ENCODE results near the gene UGDH.
"Not testable (repeated sequence)": the region's sequence is repeated elsewhere in the genome, so short reads cannot be mapped to it uniquely, and the experiment has no call there.

UGDH gene

GRCh38 chr4:39530682-39531081 is 3.4 kb upstream of the UGDH start:
- no peak for DNase-seq

GRCh38 chr4:39529534-39529933 is 2.3 kb upstream of the UGDH start:
- DNase-seq: no peak

GRCh38 chr4:39528061-39528465 is 824 bp upstream of the UGDH start:
- DNase-seq: no peak

DNA sequence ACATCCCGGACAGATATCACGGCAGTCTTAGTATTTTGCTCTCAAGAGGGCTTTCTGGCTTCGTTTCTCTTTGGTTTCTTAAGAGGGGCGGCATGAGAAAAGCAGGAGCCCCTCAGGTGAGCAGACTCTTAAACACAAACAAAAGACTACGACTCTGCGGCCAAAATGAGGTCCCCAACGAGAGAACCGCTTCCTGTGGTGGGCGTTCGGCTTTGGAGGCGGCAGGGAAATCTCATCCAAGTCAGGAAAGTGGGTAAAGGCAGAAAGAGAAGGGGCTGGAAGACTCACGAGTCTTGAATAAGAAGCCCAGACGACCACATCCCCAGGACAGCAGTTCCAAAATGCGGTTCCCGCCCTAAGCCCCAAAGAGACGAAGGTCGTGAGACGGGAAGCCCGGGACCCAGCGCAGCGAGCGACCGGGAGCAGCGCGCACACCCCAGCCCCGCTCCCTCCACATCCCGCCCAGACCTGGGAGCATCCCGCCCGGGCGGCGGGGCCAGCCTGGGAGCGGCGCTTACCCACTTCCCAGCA is 409 bp downstream of the UGDH start:
- peak; percentile 97 for DNase-seq

GRCh38 chr4:39525822-39526690 is 1.2 kb downstream of the UGDH start:
- peak; percentile 38 for DNase-seq

- no peak for DNase-seq
These were observed 2.9 kb downstream of the UGDH start for GRCh38 chr4:39524161-39524957.

DNA sequence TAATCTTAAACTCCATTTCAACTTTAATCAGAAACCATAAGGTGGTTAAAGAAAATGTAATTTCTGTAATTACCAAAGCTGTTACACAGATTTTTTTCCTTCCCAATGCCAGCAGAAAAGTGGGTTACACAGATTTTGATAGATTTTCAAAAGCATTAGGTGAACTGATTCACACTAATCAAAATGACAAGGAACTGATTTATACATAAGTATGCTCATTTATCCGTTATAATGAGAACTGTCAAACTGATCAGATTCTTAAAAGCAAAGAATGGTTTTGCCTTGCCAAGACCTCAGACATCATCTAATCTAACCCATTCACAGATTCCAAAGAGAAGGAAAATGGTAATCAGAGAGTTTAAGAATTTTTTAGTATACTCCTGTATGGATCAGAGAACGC is 5.2 kb downstream of the UGDH start:
- no peak for DNase-seq

- DNase-seq: no peak
These were observed 5.9 kb downstream of the UGDH start for GRCh38 chr4:39521253-39521919.

- DNase-seq: no peak
These were observed 8.8 kb downstream of the UGDH start for GRCh38 chr4:39518484-39518883.

DNA sequence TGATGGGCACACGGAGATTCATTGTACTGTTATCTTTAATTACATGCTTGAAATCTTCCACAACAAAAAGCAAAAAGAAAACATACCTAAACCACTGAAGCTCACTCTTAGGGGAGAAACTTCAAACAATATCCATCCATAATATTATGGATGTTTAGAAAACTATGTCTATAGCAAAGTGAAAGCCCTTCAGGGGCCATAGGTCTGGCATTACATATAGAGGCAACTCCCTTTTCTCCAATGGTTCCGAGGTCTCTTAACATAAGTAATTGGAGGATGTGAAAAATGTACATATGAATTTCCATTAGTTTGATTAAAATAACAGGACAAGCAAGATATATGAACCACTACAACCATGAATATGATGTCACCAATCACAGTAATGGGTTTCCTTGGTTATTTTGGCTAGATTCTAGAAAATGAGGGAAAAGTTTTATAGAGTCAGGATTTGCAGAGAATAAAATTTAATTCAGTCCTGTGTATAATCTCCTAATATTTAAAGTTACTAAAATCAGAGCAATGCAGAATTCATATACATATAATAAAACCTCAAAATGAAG is 10.8 kb downstream of the UGDH start:
- DNase-seq: no peak

- not testable (repeated sequence) for DNase-seq
These were observed 11.4 kb downstream of the UGDH start for GRCh38 chr4:39515669-39516401.

DNA sequence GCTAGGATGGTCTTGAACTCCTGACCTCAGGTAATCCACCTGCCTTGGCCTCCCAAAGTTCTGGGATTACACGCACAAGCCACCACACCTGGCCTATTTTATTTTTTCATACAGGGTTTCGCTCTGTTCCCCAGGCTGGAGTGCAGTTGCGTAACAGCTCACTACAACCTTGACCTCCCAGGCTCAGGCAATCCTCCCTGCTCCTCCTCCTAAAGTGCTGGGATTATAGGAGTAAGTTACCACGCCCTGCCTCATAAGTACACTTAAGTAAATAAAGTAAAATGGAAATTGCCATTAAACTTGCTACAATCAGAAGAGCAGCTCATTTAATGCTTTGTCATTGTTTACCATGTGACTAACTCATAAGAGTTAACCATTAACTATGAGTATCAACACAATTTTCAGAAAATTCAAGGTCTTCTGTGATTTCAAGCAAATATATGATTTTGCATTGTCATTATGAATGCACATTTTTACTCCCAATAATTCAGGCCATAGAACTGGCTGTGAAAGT is 12.3 kb downstream of the UGDH start:
- no peak for DNase-seq

DNA sequence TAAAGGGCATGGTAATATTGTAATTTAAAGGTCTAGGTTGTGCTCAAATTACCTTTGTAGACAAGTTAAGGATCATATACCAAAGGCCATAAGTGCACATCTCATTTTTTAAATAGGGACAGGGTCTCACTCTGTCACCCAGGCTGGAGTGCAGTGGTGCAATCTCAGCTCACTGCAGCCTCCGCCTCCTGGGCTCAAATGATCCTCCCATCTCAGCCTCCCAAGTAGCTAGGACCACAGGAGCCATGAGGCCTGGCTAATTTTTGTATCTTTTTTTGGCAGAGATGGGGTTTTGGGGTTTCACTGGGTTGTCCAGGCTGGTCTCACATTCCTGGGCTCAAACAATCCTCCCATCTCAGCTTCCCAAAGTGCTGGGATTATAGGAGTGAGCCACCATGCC is 13.0 kb downstream of the UGDH start:
- DNase-seq: not testable (repeated sequence)

GRCh38 chr4:39510348-39510929 is 16.8 kb downstream of the UGDH start:
- DNase-seq: no peak

- no peak for DNase-seq
These were observed 21.7 kb downstream of the UGDH start for GRCh38 chr4:39505581-39505980.

DNA sequence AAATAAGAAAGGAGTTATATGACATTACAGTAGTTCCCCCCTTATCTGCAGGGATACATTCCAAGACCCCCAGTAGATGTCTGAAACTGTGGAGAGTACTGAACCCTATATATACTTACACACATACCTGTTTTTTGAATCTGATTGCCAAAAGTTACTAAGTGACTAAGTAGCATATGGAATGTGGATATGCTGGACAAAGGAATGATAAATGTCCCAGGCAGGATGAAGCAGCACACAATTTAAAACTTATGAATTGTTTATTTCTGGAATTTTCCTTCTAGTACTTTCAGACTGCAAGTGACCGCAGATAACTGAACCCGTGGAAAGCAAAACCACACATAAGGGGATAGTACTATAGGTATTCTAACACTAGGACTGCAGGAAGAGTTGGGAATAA is 22.7 kb downstream of the UGDH start:
- no peak for DNase-seq

DNA sequence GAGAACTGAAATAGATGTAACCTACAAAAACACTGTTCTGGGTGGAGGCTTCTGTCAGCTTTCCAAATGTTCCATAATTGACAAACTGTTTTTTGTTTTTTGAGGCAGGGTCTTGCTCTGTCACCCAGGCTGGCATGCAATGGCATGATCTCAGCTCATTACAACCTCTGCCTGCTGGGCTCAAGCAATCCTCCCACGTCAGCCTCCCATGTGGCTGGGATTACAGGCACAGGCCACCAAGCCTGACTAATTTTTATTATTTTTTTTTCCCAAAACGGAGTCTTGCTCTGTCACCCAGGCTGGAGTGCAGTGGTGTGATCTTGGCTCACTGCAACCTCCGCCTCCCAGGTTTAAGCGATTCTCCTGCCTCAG is 24.6 kb downstream of the UGDH start:
- DNase-seq: not testable (repeated sequence)

DNA sequence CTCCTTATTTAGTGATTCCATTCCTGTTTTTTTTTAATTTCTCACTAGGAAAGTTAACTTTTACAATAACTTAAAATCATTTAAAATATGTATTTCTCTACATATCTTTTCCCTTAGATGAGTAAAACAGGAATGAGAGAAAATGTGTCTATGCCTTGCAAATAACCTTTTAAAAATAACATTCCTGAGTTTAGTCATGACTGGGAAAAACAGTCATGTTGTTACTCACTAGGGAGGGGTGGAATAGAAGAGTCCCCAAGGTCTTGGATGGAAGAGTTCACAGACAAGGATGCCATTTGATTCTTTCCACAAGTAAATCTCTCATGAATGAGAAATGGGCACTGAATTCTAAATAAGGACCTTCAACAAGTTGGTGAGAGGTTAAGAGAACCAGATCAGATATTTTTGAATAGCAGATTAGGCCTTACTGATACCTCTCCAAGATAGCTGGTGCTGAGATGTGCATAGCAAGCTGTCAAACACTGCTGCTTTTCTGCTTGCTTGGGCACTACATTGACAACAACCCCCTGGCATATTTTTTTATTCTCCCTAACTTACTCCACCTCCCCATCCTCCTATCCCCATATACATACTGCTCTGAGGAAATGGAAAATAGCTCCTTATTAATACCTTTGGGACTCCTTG is 25.1 kb downstream of the UGDH start:
- no peak for DNase-seq

GRCh38 chr4:39498727-39499020 is 28.6 kb downstream of the UGDH start:
- no peak for DNase-seq

GRCh38 chr4:39497909-39498726 is 29.1 kb downstream of the UGDH start:
- DNase-seq: no peak
